Chondrocyte (in vitro differentiated cells): ENCODE data around the gene FBXW9. TPM values are rescaled to one million over a fixed set of nuclear protein-coding genes. Genes with fewer than 3 reads are reported as not detected.

Experiments used
- DNase-seq: peaks from one replicate; pipeline ENCODE4 v3.0.0; 2021; ENCODE audit warnings: mixed read lengths, low spot score
- H3K27ac Mint-ChIP-seq: one replicate; pipeline ENCODE4 v1.8.0; 2021; ENCODE audit warnings: mild to moderate bottlenecking, moderate library complexity, mixed read lengths; ENCODE audit not compliant: unreplicated experiment
- H3K27me3 Mint-ChIP-seq: 2 replicates; pipeline ENCODE4 v1.8.0; 2021; ENCODE audit warnings: low read depth, mixed read lengths
- H3K36me3 Mint-ChIP-seq: 2 replicates; pipeline ENCODE4 v1.8.0; 2021; ENCODE audit warnings: low read depth, mixed read lengths
- H3K4me1 Mint-ChIP-seq: 2 replicates; pipeline ENCODE4 v1.8.0; 2021; ENCODE audit warnings: low read depth, mild to moderate bottlenecking, mixed read lengths
- H3K4me3 Mint-ChIP-seq: one replicate; pipeline ENCODE4 v1.8.0; 2021; ENCODE audit warnings: mild to moderate bottlenecking, moderate library complexity, mixed read lengths; ENCODE audit not compliant: unreplicated experiment
- H3K9me3 Mint-ChIP-seq: 2 replicates; pipeline ENCODE4 v1.8.0; 2021; ENCODE audit warnings: low read depth, mixed read lengths
- CTCF ChIP-seq: fragments of 200-600 bp; sonication (generic); IDR thresholded peaks from 2 replicates; pipeline ENCODE4 v1.5.0; 2021; ENCODE audit warnings: antibody characterized with exemption, mild to moderate bottlenecking, moderate library complexity
- total RNA-seq: library from RNA; stranded (reverse); gene quantifications from 3 replicates; pipeline ENCODE4 v1.2.1, GENCODE V29; 2021

Gene FBXW9
- total RNA-seq, 1 donor from 2014 or later: 5.0 TPM

GRCh38 chr19:12723641-12724426 lies 27.4 kb upstream of the FBXW9 start, which contains the start of gene TNPO2:
Gene TNPO2 (minus strand): TSS chr19:12723932. CDS start chr19:12720977, 2,955 bp downstream.
- no peaks in the 10 kb centered on the region for H3K9me3 Mint-ChIP-seq
- no peak for TF ChIP-seq CTCF
- H3K4me3 Mint-ChIP-seq: peak within 1 kb of the TSS; percentile 84
- H3K36me3 Mint-ChIP-seq: peaks cover 5% of the 10 kb centered on the region
- peak within 1 kb of the TSS; percentile 93 for H3K27ac Mint-ChIP-seq
- H3K27me3 Mint-ChIP-seq: no peaks in the 10 kb centered on the region
- DNase-seq: no peak
- H3K4me1 Mint-ChIP-seq: peaks cover 36% of the 10 kb centered on the region

- no peak for DNase-seq
- peak overlapping the region; percentile 84 for H3K4me3 Mint-ChIP-seq
- peaks cover 39% of the 10 kb centered on the region for H3K4me1 Mint-ChIP-seq
- H3K27ac Mint-ChIP-seq: peak overlapping the region; percentile 93
- H3K36me3 Mint-ChIP-seq: peaks cover 5% of the 10 kb centered on the region
- no peaks in the 10 kb centered on the region for H3K27me3 Mint-ChIP-seq
- no peaks in the 10 kb centered on the region for H3K9me3 Mint-ChIP-seq
- TF ChIP-seq CTCF: no peak
Observed at GRCh38 chr19:12723381-12723640, 26.9 kb upstream of the FBXW9 start.

GRCh38 chr19:12722566-12723380 lies 26.3 kb upstream of the FBXW9 start:
- peaks cover 5% of the 10 kb centered on the region for H3K36me3 Mint-ChIP-seq
- no peak for TF ChIP-seq CTCF
- peaks cover 39% of the 10 kb centered on the region for H3K4me1 Mint-ChIP-seq
- H3K27ac Mint-ChIP-seq: peak overlapping the region; percentile 93
- H3K27me3 Mint-ChIP-seq: no peaks in the 10 kb centered on the region
- peak; percentile 98 for DNase-seq
- no peaks in the 10 kb centered on the region for H3K9me3 Mint-ChIP-seq
- peak overlapping the region; percentile 84 for H3K4me3 Mint-ChIP-seq

- TF ChIP-seq CTCF: no peak
- no peak for DNase-seq
- H3K9me3 Mint-ChIP-seq: no peaks in the 10 kb centered on the region
- H3K4me1 Mint-ChIP-seq: peaks cover 39% of the 10 kb centered on the region
- peak overlapping the region; percentile 97 for H3K4me3 Mint-ChIP-seq
- H3K27ac Mint-ChIP-seq: peak overlapping the region; percentile 98
- H3K27me3 Mint-ChIP-seq: no peaks in the 10 kb centered on the region
- peaks cover 5% of the 10 kb centered on the region for H3K36me3 Mint-ChIP-seq
Observed at GRCh38 chr19:12721656-12722565, 25.5 kb upstream of the FBXW9 start.
